IMR-90 (cell line): ENCODE data around the gene XIAP. TPM values are rescaled to one million over a fixed set of nuclear protein-coding genes. Genes with fewer than 3 reads are reported as not detected.

Source experiments
- ATAC-seq: fragments of 200-7000 bp; cut with Tn5 transposase; 2 replicates; pipeline ENCODE4 v1.9.1; 2020; ENCODE audit warnings: low read depth, mild to moderate bottlenecking, moderate library complexity
- BruUV-seq: library from RNA; stranded (reverse); fragments of 400-500 nt; replicated peaks from 2 replicates; lab custom pipeline; 2021; lab: Mats Ljungman, UMichigan
- CTCF ChIA-PET: fragments of 300-600 bp; formaldehyde crosslinking; extraction: SDS; loops from one replicate; lab custom pipeline; 2021; ENCODE audit warnings: antibody characterized with exemption; lab: Yijun Ruan, JAX
- POLR2A ChIA-PET: fragments of 300-600 bp; sonication (Branson Sonifier 250); formaldehyde crosslinking; loops from one replicate; lab custom pipeline; 2022; ENCODE audit warnings: antibody characterized with exemption; ENCODE audit not compliant: unreplicated experiment; lab: Charles Lee
- DNase-seq: peaks from one replicate; pipeline ENCODE4 v3.0.0; 2013
- H2AFZ ChIP-seq: replicated peaks from 2 replicates; pipeline ENCODE3; 2013; ENCODE audit warnings: low read length, mild to moderate bottlenecking; ENCODE audit not compliant: poor library complexity
- H2AK5ac ChIP-seq: 2 replicates; pipeline ENCODE4 v1.6.1; 2013; ENCODE audit warnings: low read depth, low read length, inconsistent platforms
- H2AK9ac ChIP-seq: replicated peaks from 2 replicates; pipeline ENCODE3; 2013; ENCODE audit warnings: mild to moderate bottlenecking, low read depth, low read length, moderate library complexity; ENCODE audit not compliant: poor library complexity
- H2BK120ac ChIP-seq: 2 replicates; pipeline ENCODE4 v1.6.1; 2013; ENCODE audit warnings: low read depth, low read length, inconsistent platforms
- H2BK15ac ChIP-seq: 3 replicates; pipeline ENCODE4 v1.6.1; 2013; ENCODE audit warnings: low read depth, low read length, inconsistent platforms
- H2BK20ac ChIP-seq: 2 replicates; pipeline ENCODE4 v1.6.1; 2013; ENCODE audit warnings: low read depth, mild to moderate bottlenecking, inconsistent platforms, low read length, moderate library complexity
- H2BK5ac ChIP-seq: 2 replicates; pipeline ENCODE4 v1.6.1; 2013; ENCODE audit warnings: mild to moderate bottlenecking, low read depth, low read length, inconsistent platforms; ENCODE audit not compliant: poor library complexity, severe bottlenecking
- H3K14ac ChIP-seq: replicated peaks from 2 replicates; pipeline ENCODE4 v1.6.1; 2013; ENCODE audit warnings: low read depth, low read length, inconsistent platforms
- H3K18ac ChIP-seq: 2 replicates; pipeline ENCODE4 v1.6.1; 2013; ENCODE audit warnings: low read depth, low read length, control low read depth
- H3K23ac ChIP-seq: 2 replicates; pipeline ENCODE4 v1.6.1; 2013; ENCODE audit warnings: low read depth, low read length, inconsistent platforms
- H3K27ac ChIP-seq: 2 replicates; pipeline ENCODE4 v1.5.1; 2013; ENCODE audit warnings: mild to moderate bottlenecking, control low read depth, low read length; ENCODE audit not compliant: insufficient read depth
- H3K27me3 ChIP-seq: 2 replicates; pipeline ENCODE4 v1.6.1; 2013; ENCODE audit warnings: low read length; ENCODE audit not compliant: control insufficient read depth, insufficient read depth
- H3K36me3 ChIP-seq: 2 replicates; pipeline ENCODE4 v1.6.1; 2013; ENCODE audit warnings: low read length, mixed read lengths; ENCODE audit not compliant: control insufficient read depth, insufficient read depth
- H3K4ac ChIP-seq: 2 replicates; pipeline ENCODE4 v1.6.1; 2013; ENCODE audit warnings: low read depth, low read length, inconsistent platforms
- H3K4me1 ChIP-seq: 2 replicates; pipeline ENCODE4 v1.6.1; 2013; ENCODE audit warnings: low read length, mixed read lengths; ENCODE audit not compliant: control insufficient read depth, insufficient read depth
- H3K4me2 ChIP-seq: 2 replicates; pipeline ENCODE4 v1.6.1; 2013; ENCODE audit warnings: low read depth, mild to moderate bottlenecking, control low read depth, low read length, moderate library complexity
- H3K4me3 ChIP-seq: 2 replicates; pipeline ENCODE4 v1.5.1; 2013; ENCODE audit warnings: low read depth, mild to moderate bottlenecking, control low read depth, low read length, moderate library complexity; ENCODE audit not compliant: insufficient read depth
- H3K56ac ChIP-seq: 2 replicates; pipeline ENCODE4 v1.6.1; 2013; ENCODE audit warnings: low read length, inconsistent platforms; ENCODE audit not compliant: insufficient read depth; ENCODE audit errors: extremely low read depth
- H3K79me1 ChIP-seq, 2 experiments: 2 replicates each; pipeline ENCODE4 v1.6.1; 2013; ENCODE audit warnings: low read length in 2 of 2, inconsistent platforms in 1 of 2, low read depth in 1 of 2
- H3K9ac ChIP-seq: 2 replicates; pipeline ENCODE4 v1.6.1; 2013; ENCODE audit warnings: low read depth, low read length, control low read depth
- H3K9me1 ChIP-seq: 2 replicates; pipeline ENCODE4 v1.6.1; 2013; ENCODE audit warnings: low read length, inconsistent platforms; ENCODE audit not compliant: insufficient read depth
- H3K9me3 ChIP-seq: 2 replicates; pipeline ENCODE4 v1.6.1; 2013; ENCODE audit warnings: low read length; ENCODE audit not compliant: control insufficient read depth, insufficient read depth
- H4K20me1 ChIP-seq: 2 replicates; pipeline ENCODE4 v1.6.1; 2013; ENCODE audit warnings: low read length, inconsistent platforms; ENCODE audit not compliant: insufficient read depth
- H4K5ac ChIP-seq: 2 replicates; pipeline ENCODE4 v1.6.1; 2013; ENCODE audit warnings: mild to moderate bottlenecking, low read depth, low read length, control low read depth
- H4K8ac ChIP-seq, 2 experiments: 2 replicates each; pipeline ENCODE4 v1.6.1; 2013; ENCODE audit warnings: low read depth in 2 of 2, low read length in 2 of 2, control low read depth in 1 of 2, inconsistent platforms in 1 of 2
- H4K91ac ChIP-seq: 2 replicates; pipeline ENCODE4 v1.6.1; 2013; ENCODE audit warnings: low read depth, low read length, inconsistent platforms; ENCODE audit not compliant: insufficient read depth
- CHD1 ChIP-seq: IDR thresholded peaks from 2 replicates; pipeline ENCODE4 v1.6.1; 2012; ENCODE audit warnings: low read depth, low read length, improper control_type of control experiment
- MAFK ChIP-seq: IDR thresholded peaks from 2 replicates; pipeline ENCODE4 v1.6.1; 2012; ENCODE audit warnings: low read depth, low read length, improper control_type of control experiment
- NFE2L2 ChIP-seq: fragments of 150-350 bp; IDR thresholded peaks from 2 replicates; pipeline ENCODE4 v1.6.1; 2016; ENCODE audit warnings: low read depth, mild to moderate bottlenecking, low read length
- RAD21 ChIP-seq: IDR thresholded peaks from 2 replicates; pipeline ENCODE4 v1.6.1; 2012; ENCODE audit warnings: low read length, improper control_type of control experiment
- SMC3 ChIP-seq: fragments of 150-350 bp; IDR thresholded peaks from 2 replicates; pipeline ENCODE4 v1.6.1; 2016; ENCODE audit warnings: low read depth, mild to moderate bottlenecking, antibody characterized with exemption, low read length, moderate library complexity
- dilution Hi-C: fragments of 300-500 bp; cut with HindIII; formaldehyde crosslinking; loops from one replicate; pipeline ENCODE4 v1.14.3; 2018; ENCODE audit warnings: low sequenced_read_pairs; ENCODE audit not compliant: unreplicated experiment
- in situ Hi-C: fragments of 300-500 bp; cut with MboI; formaldehyde crosslinking; loops from 3 replicates; pipeline ENCODE4 v1.14.3; 2019; ENCODE audit warnings: low sequenced_read_pairs, inconsistent platforms, mixed read lengths
- intact Hi-C: fragments of 100-400 bp; cut with micrococcal nuclease; formaldehyde crosslinking; loops from 2 replicates; pipeline ENCODE4 v1.10.0; 2022
- polyA plus RNA-seq, 3 experiments: library from polyadenylated mRNA; depleted of rRNA; stranded (reverse); fragments of >200 nt; gene quantifications; 2 replicates each; pipeline ENCODE4 v1.2.3, GENCODE V29; 2012; ENCODE audit warnings: low replicate concordance in 1 of 3
- total RNA-seq: library from RNA; depleted of rRNA; stranded (reverse); fragments of >200 nt; gene quantifications from 2 replicates; pipeline ENCODE4 v1.2.3, GENCODE V29; 2012
- TF ChIP-seq, protein P1 (sequence below): conservative IDR thresholded peaks from 2 replicates; pipeline ENCODE4 v1.5.1; 2012; ENCODE audit warnings: mild to moderate bottlenecking, low read depth, low read length, improper control_type of control experiment

The XIAP gene
- total and polyA plus RNA-seq, 2 of the 4 experiments (the other 2 are of a cell fraction): 8.1 to 17.4 TPM

DNA sequence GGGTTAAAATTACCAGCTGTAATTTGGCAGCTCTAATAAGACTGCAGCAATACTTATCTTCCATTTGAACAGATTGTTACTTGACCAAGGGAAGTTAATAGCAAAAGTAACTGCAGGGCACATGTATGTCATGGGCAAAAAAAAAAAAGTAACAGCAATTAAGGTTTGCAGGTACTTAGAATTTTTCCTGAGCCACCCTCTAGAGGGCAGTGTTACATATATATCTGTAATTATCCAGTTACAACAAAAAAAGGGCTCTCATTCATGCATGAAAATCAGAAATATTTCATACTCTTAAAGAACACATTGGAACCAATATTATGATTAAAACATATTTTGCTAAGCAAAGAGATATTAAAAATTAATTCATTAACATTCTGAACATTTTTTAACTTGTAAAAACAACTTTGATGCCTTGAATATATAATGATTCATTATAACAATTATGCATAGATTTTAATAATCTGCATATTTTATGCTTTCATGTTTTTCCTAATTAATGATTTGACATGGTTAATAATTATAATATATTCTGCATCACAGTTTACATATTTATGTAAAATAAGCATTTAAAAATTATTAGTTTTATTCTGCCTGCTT, 25.1 kb downstream of the XIAP start:
- no peaks in the 10 kb centered on the region for H3K9me3 ChIP-seq
- H3K9me1 ChIP-seq: no peaks in the 10 kb centered on the region
- H4K5ac ChIP-seq: no peak overlapping the region
- H4K8ac ChIP-seq: no peak overlapping the region
- ATAC-seq: no peak
- H3K4me3 ChIP-seq: no peak overlapping the region
- intact Hi-C loops: no loop called here
- no peaks in the 10 kb centered on the region for H3K27me3 ChIP-seq
- TF ChIP-seq SMC3 (peak; percentile 30), MAFK (no peak), RAD21 (peak; percentile 20; the same call in 1 of the 2 replicates), CHD1 (no peak), NFE2L2 (no peak)
- TF ChIP-seq, protein P1, sequence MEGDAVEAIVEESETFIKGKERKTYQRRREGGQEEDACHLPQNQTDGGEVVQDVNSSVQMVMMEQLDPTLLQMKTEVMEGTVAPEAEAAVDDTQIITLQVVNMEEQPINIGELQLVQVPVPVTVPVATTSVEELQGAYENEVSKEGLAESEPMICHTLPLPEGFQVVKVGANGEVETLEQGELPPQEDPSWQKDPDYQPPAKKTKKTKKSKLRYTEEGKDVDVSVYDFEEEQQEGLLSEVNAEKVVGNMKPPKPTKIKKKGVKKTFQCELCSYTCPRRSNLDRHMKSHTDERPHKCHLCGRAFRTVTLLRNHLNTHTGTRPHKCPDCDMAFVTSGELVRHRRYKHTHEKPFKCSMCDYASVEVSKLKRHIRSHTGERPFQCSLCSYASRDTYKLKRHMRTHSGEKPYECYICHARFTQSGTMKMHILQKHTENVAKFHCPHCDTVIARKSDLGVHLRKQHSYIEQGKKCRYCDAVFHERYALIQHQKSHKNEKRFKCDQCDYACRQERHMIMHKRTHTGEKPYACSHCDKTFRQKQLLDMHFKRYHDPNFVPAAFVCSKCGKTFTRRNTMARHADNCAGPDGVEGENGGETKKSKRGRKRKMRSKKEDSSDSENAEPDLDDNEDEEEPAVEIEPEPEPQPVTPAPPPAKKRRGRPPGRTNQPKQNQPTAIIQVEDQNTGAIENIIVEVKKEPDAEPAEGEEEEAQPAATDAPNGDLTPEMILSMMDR: peak; percentile 56
- no peak overlapping the region for H3K18ac ChIP-seq
- no peak overlapping the region for H2BK5ac ChIP-seq
- dilution Hi-C loops: no loop called here
- H2BK20ac ChIP-seq: no peak overlapping the region
- in situ Hi-C loops: no loop called here
- BruUV-seq: no TSS peak
- no peak overlapping the region for H3K23ac ChIP-seq
- POLR2A ChIA-PET: no interaction called here
- no peak overlapping the region for H2BK15ac ChIP-seq
- H2AFZ ChIP-seq: no peak overlapping the region
- no peak overlapping the region for H3K9ac ChIP-seq
- H3K36me3 ChIP-seq: peaks cover 2% of the 10 kb centered on the region; the same call in 1 of the 2 replicates
- no peak overlapping the region for H2AK5ac ChIP-seq
- no peak overlapping the region for H3K56ac ChIP-seq
- H3K4me1 ChIP-seq: no peaks in the 10 kb centered on the region
- CTCF ChIA-PET: interaction anchor here (0.6 to 1.8 kb wide), 2 partner anchors 15 to 52 kb away, joined by 4 read pairs; no protein-coding TSS in a partner anchor
- H2AK9ac ChIP-seq: no peak overlapping the region
- no peak overlapping the region for H2BK120ac ChIP-seq
- peaks cover 4% of the 10 kb centered on the region; the same call in 1 of the 2 replicates for H4K20me1 ChIP-seq
- H3K4ac ChIP-seq: no peak overlapping the region
- DNase-seq: peak; percentile 52
- H3K14ac ChIP-seq: no peak overlapping the region
- no peak overlapping the region for H3K4me2 ChIP-seq
- no peak overlapping the region for H4K91ac ChIP-seq
- no peak overlapping the region for H3K27ac ChIP-seq
- peaks cover 8 to 13% of the 10 kb centered on the region in 2 experiments; a peak in 1 of 4 replicates for H3K79me1 ChIP-seq
